Measurements from ENCODE around the gene ZFYVE9.

ZFYVE9 gene

DNA sequence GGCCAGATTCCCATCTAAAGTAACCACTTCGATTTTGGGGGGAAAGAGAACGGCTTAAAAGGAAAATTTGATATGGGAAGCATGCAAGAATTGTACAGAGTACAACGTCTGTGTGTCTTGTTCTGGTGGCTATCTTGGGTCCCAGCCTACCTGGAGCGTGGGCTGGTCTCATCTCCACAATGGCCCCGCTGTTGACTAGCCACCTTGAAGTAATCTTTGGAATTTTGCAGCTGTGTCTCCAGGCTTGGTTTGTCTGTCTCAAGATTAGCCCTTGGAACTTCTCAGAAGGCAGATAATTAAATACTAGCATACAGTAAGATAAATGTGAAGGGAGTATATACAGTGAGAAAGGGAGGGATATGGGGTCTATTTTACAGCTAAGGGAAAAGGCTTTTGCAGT is 225.4 kb downstream of the ZFYVE9 start (continued):
- TF ChIP-seq ZNF169 (tag by site-specific recombination; IDR thresholded peaks at IDR 0.05) (no peak), INSM2 (tag by site-specific recombination; IDR thresholded peaks at IDR 0.05) (no peak), PRDM10 (tag by site-specific recombination; IDR thresholded peaks at IDR 0.05) (no peak), ZNF660 (tag by site-specific recombination; IDR thresholded peaks at IDR 0.05) (no peak), PRDM4 (tag by site-specific recombination; IDR thresholded peaks at IDR 0.05) (no peak), ZNF341 (tag by site-specific recombination; IDR thresholded peaks at IDR 0.05; ENCODE audit: low read depth) (no peak), ZNF10 (tag by site-specific recombination; IDR thresholded peaks at IDR 0.05) (no peak), ZNF561 (tag by site-specific recombination; IDR thresholded peaks at IDR 0.05; ENCODE audit: borderline replicate concordance) (no peak), ZNF416 (tag by site-specific recombination; IDR thresholded peaks at IDR 0.05) (no peak), ZNF670 (tag by site-specific recombination; IDR thresholded peaks at IDR 0.05; ENCODE audit: low read depth) (no peak)

- Histone ChIP-seq H3K4me1 (ENCODE audit: control insufficient read depth, insufficient read depth, low read length) (peaks cover 7% of the 10 kb centered on the region; the same call in 1 of the 2 replicates), H3K36me3 (ENCODE audit: control insufficient read depth in 2 of 2, insufficient read depth in 1 of 2, low read length in 2 of 2) (peaks cover 18 to 28% of the 10 kb centered on the region in 2 experiments), H3K9me3 (ENCODE audit: control insufficient read depth, insufficient read depth, low read depth, low read length) (no peaks in the 10 kb centered on the region), H3K4me3 (ENCODE audit: low read depth, low read length) (peak overlapping the region; percentile 41), H3K27ac (ENCODE audit: extremely low read depth, low read depth, low read length) (peak overlapping the region; percentile 58; the same call in 1 of the 2 replicates)
- ChIA-PET CTCF (interaction anchor here (0.6 to 1.0 kb wide), 8 partner anchors 19 to 332 kb away, joined by 3 to 6 read pairs (median 3); no protein-coding TSS in a partner anchor), POLR2A (interaction anchor here (0.8 to 3.1 kb wide), 4 partner anchors 35 to 554 kb away, joined by 3 to 11 read pairs (median 6); partner anchors contain the start of genes BTF3L4, ECHDC2, ORC1 and PRPF38A)
- no peak for TF ChIP-seq ZFP3 (tag by site-specific recombination; IDR thresholded peaks at IDR 0.05; ENCODE audit: low read depth)
- TF ChIP-seq INSM2 (tag by site-specific recombination; IDR thresholded peaks at IDR 0.05) = no peak
- no peak for TF ChIP-seq ZNF626 (tag by site-specific recombination; IDR thresholded peaks at IDR 0.05)
- TF ChIP-seq ZNF701 (tag by site-specific recombination; IDR thresholded peaks at IDR 0.05) = no peak
- peak; percentile 73; the same call in 1 of the 2 replicates for TF ChIP-seq SCRT1 (tag by site-specific recombination; IDR thresholded peaks at IDR 0.05; ENCODE audit: borderline replicate concordance)
- TF ChIP-seq PATZ1 (tag by site-specific recombination; IDR thresholded peaks at IDR 0.05) = peak; percentile 81
- TF ChIP-seq SCRT2 (tag by site-specific recombination; IDR thresholded peaks at IDR 0.05) = peak; percentile 84
- TF ChIP-seq, protein P1, sequence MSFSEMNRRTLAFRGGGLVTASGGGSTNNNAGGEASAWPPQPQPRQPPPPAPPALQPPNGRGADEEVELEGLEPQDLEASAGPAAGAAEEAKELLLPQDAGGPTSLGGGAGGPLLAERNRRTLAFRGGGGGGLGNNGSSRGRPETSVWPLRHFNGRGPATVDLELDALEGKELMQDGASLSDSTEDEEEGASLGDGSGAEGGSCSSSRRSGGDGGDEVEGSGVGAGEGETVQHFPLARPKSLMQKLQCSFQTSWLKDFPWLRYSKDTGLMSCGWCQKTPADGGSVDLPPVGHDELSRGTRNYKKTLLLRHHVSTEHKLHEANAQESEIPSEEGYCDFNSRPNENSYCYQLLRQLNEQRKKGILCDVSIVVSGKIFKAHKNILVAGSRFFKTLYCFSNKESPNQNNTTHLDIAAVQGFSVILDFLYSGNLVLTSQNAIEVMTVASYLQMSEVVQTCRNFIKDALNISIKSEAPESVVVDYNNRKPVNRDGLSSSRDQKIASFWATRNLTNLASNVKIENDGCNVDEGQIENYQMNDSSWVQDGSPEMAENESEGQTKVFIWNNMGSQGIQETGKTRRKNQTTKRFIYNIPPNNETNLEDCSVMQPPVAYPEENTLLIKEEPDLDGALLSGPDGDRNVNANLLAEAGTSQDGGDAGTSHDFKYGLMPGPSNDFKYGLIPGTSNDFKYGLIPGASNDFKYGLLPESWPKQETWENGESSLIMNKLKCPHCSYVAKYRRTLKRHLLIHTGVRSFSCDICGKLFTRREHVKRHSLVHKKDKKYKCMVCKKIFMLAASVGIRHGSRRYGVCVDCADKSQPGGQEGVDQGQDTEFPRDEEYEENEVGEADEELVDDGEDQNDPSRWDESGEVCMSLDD (tag by site-specific recombination; IDR thresholded peaks at IDR 0.05) = no peak
- TF ChIP-seq ZNF366 (tag by site-specific recombination; conservative IDR thresholded peaks at IDR 0.05) = no peak; the same call in 1 of the 2 replicates
- TF ChIP-seq OVOL3 (tag by site-specific recombination; IDR thresholded peaks at IDR 0.05) = no peak
Observed at GRCh38 chr1:52368383-52369172, 226.7 kb downstream of the ZFYVE9 start.

All from HEK293 (cell line).